Mesothelial cell of epicardium (in vitro differentiated cells): ENCODE data around the gene FMN2. TPM values are rescaled to one million over a fixed set of nuclear protein-coding genes. Genes with fewer than 3 reads are reported as not detected.

ENCODE experiments used
- DNase-seq, 2 experiments: peaks; one replicate each; pipeline ENCODE4 v3.0.0; 2021; ENCODE audit warnings: low spot score in 2 of 2; ENCODE audit not compliant: unreplicated experiment in 2 of 2
- H3K27ac Mint-ChIP-seq: 2 replicates; pipeline ENCODE4 v1.8.0; 2021; ENCODE audit warnings: mixed read lengths
- H3K27me3 Mint-ChIP-seq: 2 replicates; pipeline ENCODE4 v1.8.0; 2021; ENCODE audit warnings: low read depth, mixed read lengths
- H3K36me3 Mint-ChIP-seq: 2 replicates; pipeline ENCODE4 v1.8.0; 2021; ENCODE audit warnings: mixed read lengths
- H3K4me1 Mint-ChIP-seq: 2 replicates; pipeline ENCODE4 v1.8.0; 2021; ENCODE audit warnings: mixed read lengths
- H3K4me3 Mint-ChIP-seq: 2 replicates; pipeline ENCODE4 v1.8.0; 2021; ENCODE audit warnings: mild to moderate bottlenecking, moderate library complexity, mixed read lengths
- H3K9me3 Mint-ChIP-seq: 2 replicates; pipeline ENCODE4 v1.8.0; 2021; ENCODE audit warnings: mixed read lengths
- total RNA-seq: library from RNA; stranded (reverse); gene quantifications from 3 replicates; pipeline ENCODE4 v1.2.1, GENCODE V29; 2021
- TF ChIP-seq, protein P1 (sequence below): fragments of 200-600 bp; sonication (generic); IDR thresholded peaks from one replicate; pipeline ENCODE4 v1.5.0; 2021; ENCODE audit warnings: antibody characterized with exemption; ENCODE audit not compliant: unreplicated experiment

The FMN2 gene
- total RNA-seq, 1 donor from 2014 or later: 0.54 TPM

GRCh38 chr1:240474133-240474614, 382.5 kb downstream of the FMN2 start:
- DNase-seq: no peak
- H3K4me1 Mint-ChIP-seq: no peaks in the 10 kb centered on the region
- H3K27ac Mint-ChIP-seq: no peak overlapping the region
- TF ChIP-seq, protein P1, sequence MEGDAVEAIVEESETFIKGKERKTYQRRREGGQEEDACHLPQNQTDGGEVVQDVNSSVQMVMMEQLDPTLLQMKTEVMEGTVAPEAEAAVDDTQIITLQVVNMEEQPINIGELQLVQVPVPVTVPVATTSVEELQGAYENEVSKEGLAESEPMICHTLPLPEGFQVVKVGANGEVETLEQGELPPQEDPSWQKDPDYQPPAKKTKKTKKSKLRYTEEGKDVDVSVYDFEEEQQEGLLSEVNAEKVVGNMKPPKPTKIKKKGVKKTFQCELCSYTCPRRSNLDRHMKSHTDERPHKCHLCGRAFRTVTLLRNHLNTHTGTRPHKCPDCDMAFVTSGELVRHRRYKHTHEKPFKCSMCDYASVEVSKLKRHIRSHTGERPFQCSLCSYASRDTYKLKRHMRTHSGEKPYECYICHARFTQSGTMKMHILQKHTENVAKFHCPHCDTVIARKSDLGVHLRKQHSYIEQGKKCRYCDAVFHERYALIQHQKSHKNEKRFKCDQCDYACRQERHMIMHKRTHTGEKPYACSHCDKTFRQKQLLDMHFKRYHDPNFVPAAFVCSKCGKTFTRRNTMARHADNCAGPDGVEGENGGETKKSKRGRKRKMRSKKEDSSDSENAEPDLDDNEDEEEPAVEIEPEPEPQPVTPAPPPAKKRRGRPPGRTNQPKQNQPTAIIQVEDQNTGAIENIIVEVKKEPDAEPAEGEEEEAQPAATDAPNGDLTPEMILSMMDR: no peak
- H3K36me3 Mint-ChIP-seq: no peaks in the 10 kb centered on the region
- no peak overlapping the region for H3K4me3 Mint-ChIP-seq
- H3K9me3 Mint-ChIP-seq: no peaks in the 10 kb centered on the region
- no peaks in the 10 kb centered on the region for H3K27me3 Mint-ChIP-seq

- Mint-ChIP-seq H3K27me3 (no peaks in the 10 kb centered on the region), H3K4me1 (no peaks in the 10 kb centered on the region), H3K9me3 (no peaks in the 10 kb centered on the region), H3K27ac (no peak overlapping the region), H3K36me3 (no peaks in the 10 kb centered on the region), H3K4me3 (no peak overlapping the region)
- no peak for DNase-seq
- TF ChIP-seq, protein P1: no peak
Measured at GRCh38 chr1:240475832-240476231, 384.1 kb downstream of the FMN2 start.

GRCh38 chr1:240478536-240478935, 386.9 kb downstream of the FMN2 start:
- H3K27me3 Mint-ChIP-seq: no peaks in the 10 kb centered on the region
- no peak for DNase-seq
- TF ChIP-seq, protein P1: no peak
- H3K4me3 Mint-ChIP-seq: no peak overlapping the region
- H3K4me1 Mint-ChIP-seq: no peaks in the 10 kb centered on the region
- no peaks in the 10 kb centered on the region for H3K9me3 Mint-ChIP-seq
- H3K36me3 Mint-ChIP-seq: no peaks in the 10 kb centered on the region
- no peak overlapping the region for H3K27ac Mint-ChIP-seq

DNA sequence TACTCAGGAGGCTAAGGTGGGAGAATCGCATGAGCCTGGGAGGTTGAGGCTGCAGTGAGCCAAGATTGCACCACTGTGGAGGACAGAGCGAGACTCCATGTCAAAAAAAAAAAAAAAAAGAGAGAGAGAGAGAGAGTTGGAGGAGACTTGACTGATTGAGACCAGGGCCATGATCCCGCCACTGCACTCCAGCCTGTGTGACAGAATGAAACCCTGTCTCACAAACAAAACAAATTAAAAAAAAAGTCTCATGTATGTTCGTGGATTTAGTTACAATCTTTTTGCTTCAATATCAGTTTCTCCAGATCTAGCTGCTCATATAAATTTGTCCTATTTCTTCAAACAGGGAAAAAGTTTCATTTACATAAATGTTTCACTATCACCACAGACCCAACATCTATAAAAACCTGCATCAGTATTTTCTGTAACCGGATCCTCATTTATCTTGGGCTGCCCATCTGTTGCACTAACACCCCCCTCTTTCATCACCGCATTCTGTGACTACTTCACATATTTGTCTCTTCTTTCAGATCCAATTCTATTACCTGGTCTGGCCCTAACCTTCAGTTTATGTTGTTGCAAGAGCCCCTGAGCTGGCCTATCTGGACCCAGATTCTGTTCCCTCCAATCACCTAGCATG, 393.2 kb downstream of the FMN2 start:
- H3K36me3 Mint-ChIP-seq: no peaks in the 10 kb centered on the region
- peaks cover 5% of the 10 kb centered on the region for H3K4me1 Mint-ChIP-seq
- no peak overlapping the region for H3K4me3 Mint-ChIP-seq
- no peaks in the 10 kb centered on the region for H3K27me3 Mint-ChIP-seq
- TF ChIP-seq, protein P1: no peak
- no peak overlapping the region for H3K27ac Mint-ChIP-seq
- DNase-seq: no peak
- no peaks in the 10 kb centered on the region for H3K9me3 Mint-ChIP-seq

GRCh38 chr1:240486611-240487010, 394.9 kb downstream of the FMN2 start:
- peaks cover 8% of the 10 kb centered on the region for H3K4me1 Mint-ChIP-seq
- no peak overlapping the region for H3K27ac Mint-ChIP-seq
- H3K9me3 Mint-ChIP-seq: no peaks in the 10 kb centered on the region
- DNase-seq: no peak
- H3K36me3 Mint-ChIP-seq: no peaks in the 10 kb centered on the region
- TF ChIP-seq, protein P1: no peak
- H3K27me3 Mint-ChIP-seq: no peaks in the 10 kb centered on the region
- H3K4me3 Mint-ChIP-seq: no peak overlapping the region
